Activated B cell treated with CpG ODN at 0.5 μM for 24 hours (primary cell): ENCODE results near the gene AMHR2. TPM values are rescaled to one million over a fixed set of nuclear protein-coding genes. Genes with fewer than 3 reads are reported as not detected.
A peak's percentile ranks its signal among the peaks of the same experiment; 100 is the strongest.

Experiments
- ATAC-seq: fragments of 200-7000 bp; cut with Tn5 transposase; one replicate; pipeline ENCODE4 v1.10.0; 2021; ENCODE audit warnings: low read depth, mild to moderate bottlenecking, moderate library complexity
- CTCF ChIA-PET: fragments of 350-600 bp; sonication (Branson Sonifier 250); formaldehyde crosslinking; loops from one replicate; lab custom pipeline; 2021; ENCODE audit warnings: antibody characterized with exemption; lab: Charles Lee
- POLR2A ChIA-PET: fragments of 350-600 bp; sonication (Branson Sonifier 250); formaldehyde crosslinking; loops from one replicate; lab custom pipeline; 2021; ENCODE audit warnings: antibody characterized with exemption; lab: Charles Lee
- DNase-seq: peaks from one replicate; pipeline ENCODE4 v3.0.0; 2022
- H3K27ac Mint-ChIP-seq: one replicate; pipeline ENCODE4 v1.8.0; 2020; ENCODE audit warnings: mixed read lengths
- H3K27me3 Mint-ChIP-seq: one replicate; pipeline ENCODE4 v1.8.0; 2021; ENCODE audit warnings: mixed read lengths
- H3K36me3 Mint-ChIP-seq: one replicate; pipeline ENCODE4 v1.8.0; 2021; ENCODE audit warnings: low read depth, mixed read lengths
- H3K4me1 Mint-ChIP-seq: one replicate; pipeline ENCODE4 v1.8.0; 2021; ENCODE audit warnings: mixed read lengths
- H3K4me3 Mint-ChIP-seq: one replicate; pipeline ENCODE4 v1.8.0; 2020; ENCODE audit warnings: mild to moderate bottlenecking, mixed read lengths
- H3K9me3 Mint-ChIP-seq: one replicate; pipeline ENCODE4 v1.8.0; 2020; ENCODE audit warnings: mixed read lengths
- intact Hi-C: fragments of 100-400 bp; cut with micrococcal nuclease; formaldehyde crosslinking; loops from one replicate; pipeline ENCODE4 v1.15.1; 2024
- total RNA-seq: library from RNA; stranded (reverse); gene quantifications from 2 replicates; pipeline ENCODE4 v1.2.3, GENCODE V29; 2022
- TF ChIP-seq, protein P1 (sequence below): fragments of 200-600 bp; IDR thresholded peaks from one replicate; pipeline ENCODE4 v1.8.0; 2022; ENCODE audit warnings: antibody characterized with exemption, mild to moderate bottlenecking

AMHR2 gene
- total RNA-seq, 1 donor from 2014 or later = not detected

DNA sequence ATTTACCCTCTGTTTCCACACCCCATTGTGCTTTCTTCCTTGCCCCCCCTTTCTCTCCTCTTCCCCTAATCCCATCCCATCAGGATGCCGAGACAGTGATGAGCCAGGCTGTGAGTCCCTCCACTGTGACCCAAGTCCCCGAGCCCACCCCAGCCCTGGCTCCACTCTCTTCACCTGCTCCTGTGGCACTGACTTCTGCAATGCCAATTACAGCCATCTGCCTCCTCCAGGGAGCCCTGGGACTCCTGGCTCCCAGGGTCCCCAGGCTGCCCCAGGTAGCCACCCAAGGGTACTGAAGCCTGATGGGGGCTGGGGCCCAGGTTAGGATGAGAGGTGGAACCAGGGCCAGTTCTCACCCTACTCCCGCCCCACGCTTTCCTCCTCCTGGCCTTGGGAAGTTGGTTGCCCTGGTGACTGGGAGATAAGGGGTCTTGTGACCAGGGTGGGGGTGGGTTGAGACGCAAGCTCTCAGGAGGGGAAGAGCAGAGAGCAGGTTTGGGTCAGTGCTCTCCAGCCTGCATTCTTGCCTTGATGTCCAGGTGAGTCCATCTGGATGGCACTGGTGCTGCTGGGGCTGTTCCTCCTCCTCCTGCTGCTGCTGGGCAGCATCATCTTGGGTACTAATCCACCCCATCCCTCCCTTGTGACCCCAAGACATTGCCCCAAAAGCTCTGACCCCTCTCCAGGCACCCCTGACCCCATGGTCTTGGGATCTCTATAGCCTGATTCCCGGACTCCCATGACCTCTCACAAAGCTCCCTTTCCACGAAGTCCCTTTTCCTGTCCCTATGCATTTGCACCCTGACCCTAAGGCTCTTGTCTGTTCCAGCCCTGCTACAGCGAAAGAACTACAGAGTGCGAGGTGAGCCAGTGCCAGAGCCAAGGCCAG is 1.2 kb downstream of the AMHR2 start:
- POLR2A ChIA-PET = interaction anchor here (0.6 to 1.1 kb wide), 2 partner anchors 10 to 44 kb away, joined by 3 to 6 read pairs; no protein-coding TSS in a partner anchor

DNA sequence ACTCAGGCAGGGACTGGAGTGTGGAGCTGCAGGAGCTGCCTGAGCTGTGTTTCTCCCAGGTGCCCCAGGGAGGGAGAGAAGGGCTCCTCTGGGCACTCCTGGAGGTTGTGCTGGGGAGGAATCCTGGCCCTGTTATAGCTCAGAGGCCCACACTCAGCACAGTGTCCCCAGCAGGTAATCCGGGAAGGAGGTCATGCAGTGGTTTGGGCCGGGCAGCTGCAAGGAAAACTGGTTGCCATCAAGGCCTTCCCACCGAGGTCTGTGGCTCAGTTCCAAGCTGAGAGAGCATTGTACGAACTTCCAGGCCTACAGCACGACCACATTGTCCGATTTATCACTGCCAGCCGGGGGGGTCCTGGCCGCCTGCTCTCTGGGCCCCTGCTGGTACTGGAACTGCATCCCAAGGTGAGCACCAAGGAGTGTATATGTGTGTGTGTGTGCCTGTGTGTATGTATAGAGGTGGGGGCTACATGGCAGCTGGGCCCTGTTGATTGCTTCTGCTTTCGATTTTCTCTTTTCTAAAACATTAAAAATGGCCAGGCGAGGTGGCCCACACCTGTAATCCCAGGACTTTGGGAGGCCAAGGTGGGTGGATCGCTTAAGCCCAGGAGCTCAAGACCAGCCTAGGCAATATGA is 2.0 kb downstream of the AMHR2 start:
- Mint-ChIP-seq H3K9me3 (no peaks in the 10 kb centered on the region), H3K27ac (no peak overlapping the region), H3K27me3 (no peaks in the 10 kb centered on the region), H3K4me1 (peaks cover 7% of the 10 kb centered on the region), H3K4me3 (no peak overlapping the region), H3K36me3 (no peaks in the 10 kb centered on the region)
- ATAC-seq = no peak
- CTCF ChIA-PET = interaction anchor here (1.8 kb wide), 1 partner anchor 73 kb away, joined by 9 read pairs; no protein-coding TSS in a partner anchor
- POLR2A ChIA-PET = interaction anchor here (1.1 kb wide), 1 partner anchor 10 kb away, joined by 3 read pairs; no protein-coding TSS in a partner anchor
- DNase-seq = no peak
- TF ChIP-seq, protein P1, sequence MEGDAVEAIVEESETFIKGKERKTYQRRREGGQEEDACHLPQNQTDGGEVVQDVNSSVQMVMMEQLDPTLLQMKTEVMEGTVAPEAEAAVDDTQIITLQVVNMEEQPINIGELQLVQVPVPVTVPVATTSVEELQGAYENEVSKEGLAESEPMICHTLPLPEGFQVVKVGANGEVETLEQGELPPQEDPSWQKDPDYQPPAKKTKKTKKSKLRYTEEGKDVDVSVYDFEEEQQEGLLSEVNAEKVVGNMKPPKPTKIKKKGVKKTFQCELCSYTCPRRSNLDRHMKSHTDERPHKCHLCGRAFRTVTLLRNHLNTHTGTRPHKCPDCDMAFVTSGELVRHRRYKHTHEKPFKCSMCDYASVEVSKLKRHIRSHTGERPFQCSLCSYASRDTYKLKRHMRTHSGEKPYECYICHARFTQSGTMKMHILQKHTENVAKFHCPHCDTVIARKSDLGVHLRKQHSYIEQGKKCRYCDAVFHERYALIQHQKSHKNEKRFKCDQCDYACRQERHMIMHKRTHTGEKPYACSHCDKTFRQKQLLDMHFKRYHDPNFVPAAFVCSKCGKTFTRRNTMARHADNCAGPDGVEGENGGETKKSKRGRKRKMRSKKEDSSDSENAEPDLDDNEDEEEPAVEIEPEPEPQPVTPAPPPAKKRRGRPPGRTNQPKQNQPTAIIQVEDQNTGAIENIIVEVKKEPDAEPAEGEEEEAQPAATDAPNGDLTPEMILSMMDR = no peak
- intact Hi-C loops = no loop called here

More for the DNA sequence above, 1.2 kb downstream of the AMHR2 start:
- intact Hi-C loops = no loop called here
- no peak for DNase-seq
- no peaks in the 10 kb centered on the region for H3K27me3 Mint-ChIP-seq
- no peak for ATAC-seq
- H3K9me3 Mint-ChIP-seq = no peaks in the 10 kb centered on the region
- no peaks in the 10 kb centered on the region for H3K36me3 Mint-ChIP-seq
- TF ChIP-seq, protein P1 = no peak
- peaks cover 11% of the 10 kb centered on the region for H3K4me1 Mint-ChIP-seq
- no peak overlapping the region for H3K4me3 Mint-ChIP-seq
- CTCF ChIA-PET = interaction anchor here (0.7 to 5.6 kb wide), 3 partner anchors 72 to 196 kb away, joined by 3 to 118 read pairs (median 9); no protein-coding TSS in a partner anchor
- no peak overlapping the region for H3K27ac Mint-ChIP-seq

DNA sequence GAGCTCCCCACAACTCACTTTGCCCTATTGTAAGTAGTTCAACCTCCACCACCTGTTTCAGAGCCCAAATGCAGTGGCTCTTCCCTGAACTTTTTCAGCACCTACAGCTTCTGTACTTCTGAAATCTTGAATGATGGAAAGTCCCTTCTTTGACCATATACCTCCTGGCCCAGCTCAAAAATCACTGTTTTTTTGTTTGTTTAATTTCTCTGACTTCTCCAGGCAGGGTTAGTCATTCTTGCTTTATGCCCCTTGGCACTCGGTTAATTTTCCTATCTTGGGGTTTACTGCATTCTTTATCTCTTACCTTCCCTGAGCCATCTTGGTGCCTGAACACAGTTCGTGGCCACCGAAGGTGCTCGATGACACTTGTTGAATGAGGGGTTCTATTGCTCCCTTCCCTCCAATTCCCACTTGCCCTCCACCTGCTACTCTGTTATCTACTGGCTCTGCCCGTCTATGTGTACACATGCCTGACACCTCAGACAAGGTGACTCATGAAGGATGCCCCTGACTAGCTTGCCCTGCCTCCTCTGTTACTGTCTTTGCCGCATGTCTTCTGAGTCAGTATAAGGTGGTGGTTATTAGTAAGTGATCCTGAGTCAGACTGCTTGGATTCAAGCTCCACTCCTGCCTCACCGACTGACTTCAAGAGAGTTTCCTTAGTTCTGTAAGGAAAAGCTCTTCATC is 4.4 kb downstream of the AMHR2 start:
- no peak overlapping the region for H3K27ac Mint-ChIP-seq
- POLR2A ChIA-PET = interaction anchor here (0.5 kb wide), 1 partner anchor 14 kb away, joined by 3 read pairs; the partner anchor contains the start of gene PRR13

DNA sequence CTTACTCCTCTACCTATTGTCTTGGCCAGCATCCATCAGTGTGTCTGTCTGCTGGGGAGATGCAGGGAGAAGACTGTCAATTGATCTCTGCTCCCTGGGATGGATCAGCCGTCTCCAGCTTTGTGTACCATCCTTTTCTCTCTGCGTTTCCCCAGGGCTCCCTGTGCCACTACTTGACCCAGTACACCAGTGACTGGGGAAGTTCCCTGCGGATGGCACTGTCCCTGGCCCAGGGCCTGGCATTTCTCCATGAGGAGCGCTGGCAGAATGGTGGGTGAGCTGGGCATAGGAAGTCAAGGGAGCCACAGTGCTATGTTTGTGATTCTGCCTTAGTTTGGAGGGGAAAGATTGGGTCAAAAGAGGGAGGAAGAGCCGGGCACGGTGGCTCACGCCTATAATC is 5.1 kb downstream of the AMHR2 start:
- H3K9me3 Mint-ChIP-seq = no peaks in the 10 kb centered on the region
- H3K27ac Mint-ChIP-seq = no peak overlapping the region
- H3K27me3 Mint-ChIP-seq = no peaks in the 10 kb centered on the region
- POLR2A ChIA-PET = interaction anchor here (0.5 kb wide), 1 partner anchor 13 kb away, joined by 3 read pairs; the partner anchor contains the start of gene PRR13
- TF ChIP-seq, protein P1 = no peak
- no peak overlapping the region for H3K4me3 Mint-ChIP-seq
- DNase-seq (no peak), ATAC-seq (no peak)
- CTCF ChIA-PET = interaction anchor here (1.6 kb wide), 1 partner anchor 76 kb away, joined by 14 read pairs; no protein-coding TSS in a partner anchor
- intact Hi-C loops = no loop called here
- no peaks in the 10 kb centered on the region for H3K36me3 Mint-ChIP-seq
- no peaks in the 10 kb centered on the region for H3K4me1 Mint-ChIP-seq

More for the DNA sequence above, 4.4 kb downstream of the AMHR2 start:
- Mint-ChIP-seq H3K9me3 (no peaks in the 10 kb centered on the region), H3K27me3 (no peaks in the 10 kb centered on the region), H3K36me3 (no peaks in the 10 kb centered on the region), H3K4me1 (no peaks in the 10 kb centered on the region), H3K4me3 (no peak overlapping the region)
- TF ChIP-seq, protein P1 = no peak
- no peak for DNase-seq
- intact Hi-C loops = no loop called here
- CTCF ChIA-PET = interaction anchor here (1.6 kb wide), 1 partner anchor 75 kb away, joined by 14 read pairs; no protein-coding TSS in a partner anchor
- peak; percentile 57 for ATAC-seq
